GM23248 (cell line): ENCODE data around the gene DCLK2. TPM values are rescaled to one million over a fixed set of nuclear protein-coding genes. Genes with fewer than 3 reads are reported as not detected.

Experiments
- DNase-seq: peaks from one replicate; pipeline ENCODE4 v3.0.0-alpha.2; 2015
- H2AFZ ChIP-seq: fragments of 200-600 bp; sonication (generic); 2 replicates; pipeline ENCODE4 v1.6.1; 2016; ENCODE audit warnings: antibody characterized with exemption
- H3F3A ChIP-seq: fragments of 200-600 bp; sonication (generic); 2 replicates; pipeline ENCODE4 v1.6.1; 2016; ENCODE audit warnings: mild to moderate bottlenecking, antibody characterized with exemption, mixed run types; ENCODE audit not compliant: insufficient read depth
- H3K27ac ChIP-seq: fragments of 200-600 bp; sonication (generic); 2 replicates; pipeline ENCODE4 v1.5.1; 2016; ENCODE audit warnings: mild to moderate bottlenecking
- H3K27me3 ChIP-seq: fragments of 200-600 bp; sonication (generic); replicated peaks from 2 replicates; pipeline ENCODE4 v1.6.1; 2016; ENCODE audit warnings: mild to moderate bottlenecking; ENCODE audit not compliant: insufficient read depth
- H3K36me3 ChIP-seq: fragments of 200-600 bp; sonication (generic); 2 replicates; pipeline ENCODE4 v1.6.1; 2016; ENCODE audit warnings: low read depth, mild to moderate bottlenecking
- H3K4me1 ChIP-seq: fragments of 200-600 bp; sonication (generic); 2 replicates; pipeline ENCODE4 v1.6.1; 2016; ENCODE audit warnings: mild to moderate bottlenecking; ENCODE audit not compliant: insufficient read depth
- H3K4me2 ChIP-seq: fragments of 200-600 bp; sonication (generic); one replicate; pipeline ENCODE4 v1.6.1; 2016; ENCODE audit warnings: mild to moderate bottlenecking; ENCODE audit not compliant: unreplicated experiment
- H3K4me3 ChIP-seq: fragments of 200-600 bp; sonication (generic); 2 replicates; pipeline ENCODE4 v1.5.1; 2016; ENCODE audit warnings: mild to moderate bottlenecking
- H3K79me2 ChIP-seq: fragments of 200-600 bp; sonication (generic); 2 replicates; pipeline ENCODE4 v1.6.1; 2016; ENCODE audit warnings: mild to moderate bottlenecking; ENCODE audit not compliant: insufficient read depth
- H3K9ac ChIP-seq: fragments of 200-600 bp; sonication (generic); 2 replicates; pipeline ENCODE4 v1.6.1; 2016; ENCODE audit warnings: mild to moderate bottlenecking
- H3K9me2 ChIP-seq: fragments of 200-600 bp; sonication (generic); 2 replicates; pipeline ENCODE4 v1.6.1; 2016; ENCODE audit warnings: mixed run types, mild to moderate bottlenecking, moderate library complexity; ENCODE audit not compliant: insufficient read depth
- H3K9me3 ChIP-seq: fragments of 200-600 bp; sonication (generic); one replicate; pipeline ENCODE4 v1.6.1; 2017; ENCODE audit warnings: low read depth
- H4K20me1 ChIP-seq: fragments of 200-600 bp; sonication (generic); 2 replicates; pipeline ENCODE4 v1.6.0; 2016; ENCODE audit not compliant: insufficient read depth
- EZH2 ChIP-seq: fragments of 200-600 bp; sonication (generic); IDR thresholded peaks from 2 replicates; pipeline ENCODE4 v1.6.1; 2018; ENCODE audit warnings: antibody characterized with exemption, mild to moderate bottlenecking; ENCODE audit not compliant: insufficient read depth, poor library complexity, severe bottlenecking
- EZH2phosphoT487 ChIP-seq: fragments of 200-600 bp; sonication (generic); IDR thresholded peaks from 2 replicates; pipeline ENCODE4 v1.6.1; 2018; ENCODE audit warnings: antibody characterized with exemption, moderate library complexity, mild to moderate bottlenecking, low read depth; ENCODE audit not compliant: insufficient read depth
- WGBS, 2 experiments: methylation state at CpG; one replicate each; pipeline ENCODE4 v1.1.6; 2015 to 2017; ENCODE audit warnings: low lambda C conversion rate in 2 of 2, low coverage in 1 of 2; ENCODE audit errors: missing lambda C conversion rate in 2 of 2; 5-methylcytosine and 5-hydroxymethylcytosine counted together
- in situ Hi-C: fragments of 300-500 bp; cut with MboI; formaldehyde crosslinking; loops from 2 replicates; pipeline ENCODE4 v1.15.0; 2020
- polyA plus RNA-seq: library from polyadenylated mRNA; unstranded; fragments of >200 nt; fragmentation: Nextera tagmentation; extraction: Ambion mirVana; gene quantifications from 2 replicates; pipeline ENCODE4 v1.2.1, GENCODE V29; 2016
- total RNA-seq: library from RNA; depleted of rRNA; stranded (reverse); fragments of >200 nt; shearing (Covaris generic); gene quantifications from 2 replicates; pipeline ENCODE4 v1.2.3, GENCODE V29; 2014

Gene DCLK2
- total and polyA plus RNA-seq, 2 experiments from 2014 or later: 1.3 to 2.9 TPM

DNA sequence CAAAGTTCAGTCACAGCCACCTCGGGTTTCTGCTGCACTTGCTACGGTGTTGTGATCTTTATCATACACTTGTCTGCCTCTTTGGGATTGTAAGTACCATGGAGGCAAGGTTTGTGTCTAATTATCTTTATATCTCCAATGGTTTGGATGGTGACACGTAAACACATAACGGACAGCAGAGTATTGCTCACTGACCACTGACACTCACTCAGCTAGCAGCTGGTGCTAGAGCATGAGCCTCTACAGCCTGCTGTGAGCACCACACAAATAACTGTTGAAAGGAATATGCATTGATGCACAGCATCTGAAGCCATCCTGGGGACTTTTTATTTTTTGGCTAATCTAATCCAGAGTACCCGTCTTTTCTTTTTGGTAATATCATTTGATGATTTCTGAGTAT lies 156.0 kb downstream of the DCLK2 start:
- H3K4me2 ChIP-seq: no peak overlapping the region
- H3K27me3 ChIP-seq: no peaks in the 10 kb centered on the region
- no peaks in the 10 kb centered on the region for H4K20me1 ChIP-seq
- H3K9ac ChIP-seq: no peak overlapping the region
- no peaks in the 10 kb centered on the region for H3K9me2 ChIP-seq
- DNase-seq: peak; percentile 44
- H3K9me3 ChIP-seq: no peaks in the 10 kb centered on the region
- H3K27ac ChIP-seq: no peak overlapping the region
- no peaks in the 10 kb centered on the region for H3K36me3 ChIP-seq
- WGBS, 2 experiments: 75 to 76% methylated on average over 5 of the region's 5 CpGs
- TF ChIP-seq EZH2phosphoT487 (no peak), EZH2 (no peak)
- no peak overlapping the region for H2AFZ ChIP-seq
- peaks cover 49% of the 10 kb centered on the region for H3K4me1 ChIP-seq
- no peak overlapping the region for H3K4me3 ChIP-seq
- peaks cover 56% of the 10 kb centered on the region for H3F3A ChIP-seq
- H3K79me2 ChIP-seq: no peaks in the 10 kb centered on the region
- in situ Hi-C loops: no loop called here

DNA sequence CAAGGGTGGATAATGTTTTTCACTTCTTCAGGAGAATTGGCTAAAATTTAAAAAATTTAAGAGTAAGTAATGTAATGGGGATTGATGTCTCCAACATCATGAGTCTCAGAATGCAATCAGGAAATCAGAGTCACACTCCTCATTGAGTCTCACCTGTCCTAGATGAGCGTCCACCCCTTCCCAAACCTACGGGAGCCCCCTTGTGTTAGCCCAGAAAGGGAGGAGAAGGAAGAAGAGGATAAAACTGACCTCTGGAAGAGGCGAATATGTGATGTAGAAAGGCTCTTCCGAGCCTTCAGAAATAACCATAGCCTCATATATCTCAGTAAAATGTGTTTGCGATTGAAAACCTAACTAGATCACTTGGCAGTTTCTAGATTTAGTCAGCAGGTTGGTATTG lies 157.1 kb downstream of the DCLK2 start:
- H3K27me3 ChIP-seq: no peaks in the 10 kb centered on the region
- in situ Hi-C loops: no loop called here
- H3K4me2 ChIP-seq: peak overlapping the region; percentile 72
- no peak overlapping the region for H2AFZ ChIP-seq
- TF ChIP-seq EZH2 (no peak), EZH2phosphoT487 (no peak)
- no peak for DNase-seq
- H3F3A ChIP-seq: peaks cover 48% of the 10 kb centered on the region
- H4K20me1 ChIP-seq: no peaks in the 10 kb centered on the region
- no peak overlapping the region for H3K4me3 ChIP-seq
- H3K4me1 ChIP-seq: peaks cover 46% of the 10 kb centered on the region
- H3K9me2 ChIP-seq: no peaks in the 10 kb centered on the region
- H3K9ac ChIP-seq: no peak overlapping the region
- 91 to 96% methylated on average over 5 of the region's 5 CpGs for WGBS, 2 experiments
- peak overlapping the region; percentile 82 for H3K27ac ChIP-seq
- no peaks in the 10 kb centered on the region for H3K9me3 ChIP-seq
- no peaks in the 10 kb centered on the region for H3K79me2 ChIP-seq
- H3K36me3 ChIP-seq: no peaks in the 10 kb centered on the region

DNA sequence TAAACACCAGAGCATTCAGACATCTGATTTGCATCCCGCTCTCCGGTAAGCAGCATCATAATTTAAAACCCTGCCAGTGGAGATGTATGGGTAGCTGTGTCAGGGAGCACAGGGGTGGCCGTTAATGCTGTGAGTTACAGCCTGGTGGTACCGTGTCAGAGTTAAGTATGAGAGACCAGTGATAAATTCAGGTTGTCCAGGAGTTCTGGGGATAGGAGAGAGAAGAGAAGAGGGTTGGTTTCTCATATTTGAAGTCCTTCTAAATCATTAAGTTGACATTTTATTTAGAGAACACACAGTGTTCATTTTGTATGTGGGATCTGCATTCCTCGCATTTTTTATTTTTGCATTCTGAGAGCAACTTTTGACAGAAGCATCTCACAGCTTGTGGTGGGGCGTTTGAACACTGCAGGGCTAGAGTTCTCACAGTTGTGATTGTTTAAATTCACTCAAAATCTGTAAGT lies 157.6 kb downstream of the DCLK2 start:
- peak overlapping the region; percentile 11; the same call in 1 of the 2 replicates for H2AFZ ChIP-seq
- H3K9ac ChIP-seq: peak overlapping the region; percentile 48

DNA sequence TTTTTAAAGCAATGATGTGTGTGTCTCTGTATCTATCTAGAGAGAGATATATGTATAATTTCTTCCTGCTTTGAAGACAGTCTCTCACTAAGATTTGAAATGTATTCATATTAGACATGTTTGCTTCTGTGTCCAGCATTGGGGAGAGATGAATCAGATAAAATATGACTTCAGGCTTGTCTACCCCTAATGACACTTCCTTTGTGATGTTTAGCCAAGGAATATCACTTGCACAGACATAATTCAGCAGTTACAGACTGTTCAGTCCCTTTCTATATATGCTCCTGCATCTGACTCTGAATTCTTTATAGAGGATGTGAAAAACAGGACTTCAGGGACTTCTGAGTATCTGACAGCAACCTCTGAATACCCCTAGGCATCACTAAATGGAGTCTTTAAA lies 158.4 kb downstream of the DCLK2 start:
- in situ Hi-C loops: no loop called here
- no peaks in the 10 kb centered on the region for H3K79me2 ChIP-seq
- peak overlapping the region; percentile 44 for H3K4me3 ChIP-seq
- no peaks in the 10 kb centered on the region for H4K20me1 ChIP-seq
- H3K27ac ChIP-seq: peak overlapping the region; percentile 82
- peak overlapping the region; percentile 48 for H3K9ac ChIP-seq
- TF ChIP-seq EZH2phosphoT487 (no peak), EZH2 (no peak)
- H3K4me2 ChIP-seq: peak overlapping the region; percentile 72
- H3K9me2 ChIP-seq: no peaks in the 10 kb centered on the region
- H2AFZ ChIP-seq: peak overlapping the region; percentile 11; the same call in 1 of the 2 replicates
- H3K4me1 ChIP-seq: peaks cover 46% of the 10 kb centered on the region
- H3K9me3 ChIP-seq: no peaks in the 10 kb centered on the region
- no peaks in the 10 kb centered on the region for H3K36me3 ChIP-seq
- no peaks in the 10 kb centered on the region for H3K27me3 ChIP-seq
- H3F3A ChIP-seq: peaks cover 42% of the 10 kb centered on the region
- DNase-seq: peak; percentile 55

More for the DNA sequence above, 157.6 kb downstream of the DCLK2 start:
- 67 to 81% methylated on average over 6 of the region's 6 CpGs for WGBS, 2 experiments
- H3K9me3 ChIP-seq: no peaks in the 10 kb centered on the region
- no peaks in the 10 kb centered on the region for H3K27me3 ChIP-seq
- H3K4me2 ChIP-seq: peak overlapping the region; percentile 72
- DNase-seq: no peak
- H4K20me1 ChIP-seq: no peaks in the 10 kb centered on the region
- peak overlapping the region; percentile 82 for H3K27ac ChIP-seq
- peaks cover 46% of the 10 kb centered on the region for H3F3A ChIP-seq
- in situ Hi-C loops: no loop called here
- H3K9me2 ChIP-seq: no peaks in the 10 kb centered on the region
- H3K36me3 ChIP-seq: no peaks in the 10 kb centered on the region
- peaks cover 46% of the 10 kb centered on the region for H3K4me1 ChIP-seq
- no peaks in the 10 kb centered on the region for H3K79me2 ChIP-seq
- H3K4me3 ChIP-seq: peak overlapping the region; percentile 44; the same call in 1 of the 2 replicates
- TF ChIP-seq EZH2phosphoT487: no peak
- no peak for TF ChIP-seq EZH2
